ENCODE measurements around the gene ACADS.

ACADS gene

GRCh38 chr12:120749256-120749655, 23.6 kb downstream of the ACADS start:
- ATAC-seq = no peak
- no peak for TF ChIP-seq CREB5 (CRISPR knock-in tag; IDR thresholded peaks at IDR 0.05; ENCODE audit: low read depth)
- TF ChIP-seq PATZ1 (CRISPR knock-in tag; IDR thresholded peaks at IDR 0.05; ENCODE audit: borderline replicate concordance) = no peak
- no peak for TF ChIP-seq ZNF70 (CRISPR knock-in tag; IDR thresholded peaks at IDR 0.05)
- no peak for TF ChIP-seq ZNF8 (CRISPR knock-in tag; IDR thresholded peaks at IDR 0.05)
- TF ChIP-seq ZFP30 (CRISPR knock-in tag; IDR thresholded peaks at IDR 0.05) = no peak
- no peak for TF ChIP-seq SNAI2 (CRISPR knock-in tag; IDR thresholded peaks at IDR 0.05)
- no peak for TF ChIP-seq CSDC2 (CRISPR knock-in tag; IDR thresholded peaks at IDR 0.05)
- TF ChIP-seq ESRRG (CRISPR knock-in tag; IDR thresholded peaks at IDR 0.05) = no peak
- TF ChIP-seq BACH2 (CRISPR knock-in tag; IDR thresholded peaks at IDR 0.05; ENCODE audit: borderline replicate concordance) = no peak
- TF ChIP-seq POU6F1 (CRISPR knock-in tag; IDR thresholded peaks at IDR 0.05; ENCODE audit: borderline replicate concordance, low read depth) = no peak
- no peak for TF ChIP-seq PPARA (CRISPR knock-in tag; IDR thresholded peaks at IDR 0.05; ENCODE audit: borderline replicate concordance)
- no peak for TF ChIP-seq ZFP3 (CRISPR knock-in tag; IDR thresholded peaks at IDR 0.05)
- no peak for TF ChIP-seq CSRNP3 (CRISPR knock-in tag; IDR thresholded peaks at IDR 0.05)
- no peak for TF ChIP-seq TSHZ2 (CRISPR knock-in tag; IDR thresholded peaks at IDR 0.05)
- no peak for TF ChIP-seq ZNF565 (CRISPR knock-in tag; conservative IDR thresholded peaks at IDR 0.05; ENCODE audit: low read depth)
- no peak for TF ChIP-seq ARNTL (CRISPR knock-in tag; IDR thresholded peaks at IDR 0.05; ENCODE audit: borderline replicate concordance, low read depth)
- no peak for TF ChIP-seq GLIS3 (CRISPR knock-in tag; IDR thresholded peaks at IDR 0.05)
- no peak for TF ChIP-seq TCF4 (CRISPR knock-in tag; IDR thresholded peaks at IDR 0.05; ENCODE audit: borderline replicate concordance)
- TF ChIP-seq TOX (CRISPR knock-in tag; IDR thresholded peaks at IDR 0.05; ENCODE audit: borderline replicate concordance) = no peak
- TF ChIP-seq RARB (CRISPR knock-in tag; IDR thresholded peaks at IDR 0.05) = no peak

GRCh38 chr12:120750806-120751205, 25.2 kb downstream of the ACADS start:
- no peak for ATAC-seq

More at GRCh38 chr12:120750806-120751205, 25.2 kb downstream of the ACADS start:
- TF ChIP-seq ZFP30 (CRISPR knock-in tag; IDR thresholded peaks at IDR 0.05) (no peak), SNAI2 (CRISPR knock-in tag; IDR thresholded peaks at IDR 0.05) (no peak), ZFP3 (CRISPR knock-in tag; IDR thresholded peaks at IDR 0.05) (no peak), CREB5 (CRISPR knock-in tag; IDR thresholded peaks at IDR 0.05; ENCODE audit: low read depth) (no peak), ARNTL (CRISPR knock-in tag; IDR thresholded peaks at IDR 0.05; ENCODE audit: borderline replicate concordance, low read depth) (no peak), TCF4 (CRISPR knock-in tag; IDR thresholded peaks at IDR 0.05; ENCODE audit: borderline replicate concordance) (no peak), ISL1 (CRISPR knock-in tag; IDR thresholded peaks at IDR 0.05) (no peak), ZNF70 (CRISPR knock-in tag; IDR thresholded peaks at IDR 0.05) (no peak), CSDC2 (CRISPR knock-in tag; IDR thresholded peaks at IDR 0.05) (no peak), TSHZ2 (CRISPR knock-in tag; IDR thresholded peaks at IDR 0.05) (no peak), ZC3H10 (CRISPR knock-in tag; IDR thresholded peaks at IDR 0.05) (no peak), ZNF565 (CRISPR knock-in tag; conservative IDR thresholded peaks at IDR 0.05; ENCODE audit: low read depth) (no peak), ESRRG (CRISPR knock-in tag; IDR thresholded peaks at IDR 0.05) (no peak), GLIS3 (CRISPR knock-in tag; IDR thresholded peaks at IDR 0.05) (no peak)

All from SK-N-SH treated with all-trans-retinoic acid at 6 μM for 48 hours (cell line).